OCI-M1 (cell line): ENCODE measurements around the gene SEMA3G.

Experiments used
- DNase-seq: peaks from one replicate; lab custom pipeline; 2025; lab: John Stamatoyannopoulos, UW

The SEMA3G gene

GRCh38 chr3:52479037-52479876, 34.4 kb upstream of the SEMA3G start:
- DNase-seq: no peak

DNA sequence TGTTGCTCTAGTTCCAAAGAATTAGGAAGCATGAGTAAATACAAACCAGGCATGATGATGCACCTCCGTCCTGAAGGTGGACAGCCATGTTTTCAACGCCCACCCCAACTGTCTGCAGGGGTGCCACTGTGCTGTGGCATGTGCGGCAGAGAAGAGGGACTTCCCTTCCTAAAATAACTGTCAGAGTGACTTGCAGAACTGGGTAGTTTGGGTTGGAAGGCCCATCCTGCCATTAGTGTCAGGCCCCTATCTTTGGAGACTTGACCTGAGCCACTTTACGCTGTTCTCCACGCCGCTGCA, 32.8 kb upstream of the SEMA3G start:
- no peak for DNase-seq

GRCh38 chr3:52477076-52477795, 32.3 kb upstream of the SEMA3G start:
- DNase-seq: no peak

- DNase-seq: no peak
Measured at GRCh38 chr3:52473026-52473425, 28.1 kb upstream of the SEMA3G start.

DNA sequence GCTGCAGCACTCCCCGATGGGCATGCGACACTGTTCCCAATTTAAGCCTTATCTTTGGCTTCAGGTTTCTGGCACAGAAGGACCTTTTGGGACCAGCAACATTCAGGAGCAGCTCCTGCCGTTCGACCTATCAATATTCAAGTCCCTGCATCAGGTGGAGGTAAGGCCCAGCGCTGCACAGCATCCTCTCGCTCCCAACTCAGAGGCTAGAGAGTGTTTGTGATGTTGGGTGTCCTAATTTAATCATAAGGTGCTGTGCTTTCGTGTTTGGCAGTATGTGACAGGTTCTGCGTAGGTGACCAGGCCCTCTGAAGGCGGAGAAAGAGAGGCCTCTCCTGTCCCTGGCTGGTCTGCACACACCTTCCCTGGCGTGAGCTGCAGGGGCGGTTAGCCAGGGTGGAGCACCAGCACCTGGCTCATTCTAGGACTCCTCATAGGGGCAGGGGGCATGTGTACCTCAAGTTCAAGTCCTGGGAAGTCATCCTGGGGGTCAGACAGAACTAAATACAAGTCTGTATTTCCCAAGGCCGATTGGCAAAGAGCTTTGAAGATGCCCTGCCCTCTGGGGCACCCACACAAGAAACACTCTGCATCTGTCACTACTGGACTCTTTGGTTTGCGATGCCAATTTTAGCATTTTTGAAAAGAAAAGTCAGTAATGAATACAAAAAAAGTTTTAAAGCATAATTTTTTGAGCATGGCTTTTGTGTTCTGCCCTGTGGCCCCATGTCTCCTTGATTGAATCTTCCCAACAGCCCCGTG, 27.5 kb upstream of the SEMA3G start:
- DNase-seq: no peak

DNA sequence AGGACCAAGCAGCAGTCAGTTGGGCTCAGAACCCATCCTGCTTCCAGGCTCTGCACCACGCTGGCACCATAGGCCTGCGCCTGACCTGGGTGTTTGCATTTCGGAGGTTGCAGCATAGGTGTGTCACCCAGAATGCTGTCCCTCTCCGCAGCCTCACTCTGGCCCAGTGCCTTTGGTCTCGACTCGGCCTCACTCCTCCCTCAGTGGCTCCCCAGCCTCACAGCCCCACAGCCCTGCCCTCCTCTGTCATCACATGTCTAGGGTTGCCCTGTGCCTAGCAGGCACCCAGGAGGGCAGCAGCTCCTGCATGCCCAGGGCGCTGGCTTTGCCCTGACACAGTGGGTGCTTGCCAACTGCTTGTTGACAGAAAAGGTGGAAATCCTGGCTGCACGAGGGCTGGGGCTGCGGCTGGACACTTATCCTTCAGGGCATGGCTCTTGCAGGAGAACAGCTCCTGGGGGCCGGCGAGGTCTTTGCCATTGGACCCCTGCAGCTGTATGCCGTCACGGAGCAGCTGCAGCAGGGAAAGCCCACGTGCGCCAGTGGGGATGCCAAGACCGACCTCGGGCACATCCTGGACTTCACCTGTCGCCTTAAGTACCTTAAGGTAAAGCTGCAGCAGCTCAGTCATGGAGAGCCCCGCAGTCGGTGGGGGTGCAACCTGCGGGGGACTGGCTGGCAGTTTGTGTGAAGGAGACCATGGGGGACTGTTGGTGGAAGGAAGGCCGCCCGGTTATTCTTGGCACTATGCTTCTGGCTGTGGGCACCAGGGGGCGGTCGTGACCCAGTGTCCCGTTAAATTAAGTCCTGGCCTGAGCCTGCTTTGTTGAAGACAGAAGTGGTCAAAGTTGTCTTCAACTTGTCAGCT, 26.7 kb upstream of the SEMA3G start:
- DNase-seq: peak; percentile 43

- DNase-seq: no peak
Measured at GRCh38 chr3:52470920-52471319, 26.0 kb upstream of the SEMA3G start.

DNA sequence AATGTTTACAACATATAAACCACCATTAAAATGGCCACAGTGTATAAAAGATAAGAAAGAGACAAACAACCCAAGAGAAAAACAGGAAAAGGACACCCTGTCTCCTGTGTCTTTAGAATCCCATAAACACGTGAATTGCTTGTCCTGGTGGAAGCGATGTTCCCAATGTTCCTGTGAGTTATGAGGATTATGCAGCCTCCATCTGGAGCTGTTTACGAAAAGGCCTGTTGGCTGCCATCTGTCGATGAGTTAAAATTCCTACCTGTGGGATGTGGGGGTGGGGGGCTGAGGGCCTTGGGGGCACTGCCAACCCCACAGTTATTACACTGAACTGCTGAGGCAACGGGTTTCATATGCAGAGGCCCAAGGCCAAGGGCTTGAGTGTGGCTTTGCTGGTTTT, 24.1 kb upstream of the SEMA3G start:
- DNase-seq: no peak

DNA sequence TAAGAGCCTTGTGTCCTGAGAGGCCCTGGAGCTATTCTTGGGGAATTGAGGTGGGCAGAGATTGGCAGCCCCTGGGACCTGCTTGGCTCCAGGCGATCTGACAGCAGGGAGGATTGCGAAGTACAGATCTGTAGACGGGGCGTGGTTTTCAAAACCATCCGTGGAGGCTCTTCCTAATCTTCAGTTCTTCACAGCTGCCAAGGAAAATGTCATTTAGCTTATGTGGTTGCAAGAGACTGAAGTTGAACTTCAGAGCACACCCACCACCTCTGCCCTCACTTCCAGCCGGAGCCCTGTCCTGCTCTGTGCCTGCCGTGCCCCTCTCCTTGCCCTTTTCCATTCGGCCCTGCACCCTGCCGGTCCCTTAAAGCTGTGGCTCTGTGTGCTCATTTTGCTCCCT, 23.4 kb upstream of the SEMA3G start:
- DNase-seq: no peak

- no peak for DNase-seq
Measured at GRCh38 chr3:52463416-52463815, 18.5 kb upstream of the SEMA3G start.

GRCh38 chr3:52461874-52462273, 17.0 kb upstream of the SEMA3G start:
- no peak for DNase-seq

DNA sequence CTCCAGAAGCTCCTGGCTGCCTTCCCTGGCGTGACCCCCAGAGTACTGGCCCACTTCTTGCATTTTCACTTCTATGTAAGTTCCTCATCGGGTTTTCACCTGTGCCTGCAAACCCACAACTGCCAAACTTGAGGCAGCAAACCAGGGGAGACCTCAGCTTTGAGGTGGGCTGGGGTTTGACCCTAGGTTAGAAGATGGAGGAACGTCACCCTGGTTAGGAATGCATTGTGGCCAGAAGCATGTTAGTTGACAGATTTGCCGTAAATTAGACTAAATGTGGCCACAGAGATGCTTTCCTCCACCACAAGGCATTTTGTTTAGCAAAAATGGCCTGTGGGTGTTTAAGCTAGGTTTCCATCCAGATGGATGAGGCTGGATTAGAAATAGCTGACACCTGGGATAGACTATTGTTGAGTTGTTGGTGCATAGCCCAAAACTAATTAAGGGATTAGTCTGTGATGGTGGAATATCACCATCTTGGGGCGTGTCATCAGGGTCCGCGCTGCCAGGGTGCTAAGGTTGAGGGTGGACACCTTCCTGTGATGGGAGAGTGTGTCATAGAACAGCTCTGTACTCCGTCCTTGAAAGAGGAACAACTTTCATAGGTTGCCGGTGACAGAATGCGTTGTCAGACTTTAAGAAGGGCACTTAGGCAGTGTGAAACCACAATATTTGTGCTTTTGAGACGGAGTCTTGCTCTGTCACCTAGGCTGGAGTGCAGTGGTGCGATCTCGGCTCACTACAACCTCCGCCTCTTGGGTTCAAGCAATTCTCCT, 14.1 kb upstream of the SEMA3G start:
- DNase-seq: no peak

DNA sequence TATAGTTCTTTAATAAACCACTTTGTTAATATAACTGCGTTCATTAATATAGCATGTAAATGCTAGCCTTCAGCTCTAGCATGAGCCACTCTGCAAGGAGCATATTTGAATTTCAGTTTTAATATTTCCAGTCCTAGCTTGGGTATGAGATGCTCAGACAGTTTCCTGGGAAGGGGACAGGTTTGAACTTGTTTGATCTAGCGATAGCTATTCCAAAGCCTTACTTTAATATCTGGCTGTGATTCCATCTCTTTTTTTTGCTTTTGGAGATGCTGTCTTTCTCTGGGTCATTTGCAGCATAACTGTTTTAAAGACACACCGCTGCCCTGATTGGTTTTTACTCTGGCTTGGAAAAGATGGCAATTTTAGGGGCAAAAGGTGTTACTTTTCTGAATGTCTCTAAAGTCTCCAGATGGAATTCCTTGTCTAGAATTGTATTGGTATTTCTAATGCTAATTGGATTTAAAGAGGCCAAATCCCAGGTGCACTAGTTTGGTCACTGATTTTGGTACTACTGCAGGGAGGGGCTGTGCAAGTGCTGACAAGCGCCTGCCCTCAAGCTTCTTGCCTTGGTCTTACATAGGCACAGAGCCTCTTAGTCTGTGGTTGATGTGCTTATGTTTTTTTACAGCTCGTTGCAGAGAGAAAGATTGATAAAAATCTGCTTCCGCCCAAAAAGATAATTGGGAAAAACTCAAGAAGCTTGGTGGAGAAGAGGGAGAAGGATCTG, 13.3 kb upstream of the SEMA3G start:
- no peak for DNase-seq

DNA sequence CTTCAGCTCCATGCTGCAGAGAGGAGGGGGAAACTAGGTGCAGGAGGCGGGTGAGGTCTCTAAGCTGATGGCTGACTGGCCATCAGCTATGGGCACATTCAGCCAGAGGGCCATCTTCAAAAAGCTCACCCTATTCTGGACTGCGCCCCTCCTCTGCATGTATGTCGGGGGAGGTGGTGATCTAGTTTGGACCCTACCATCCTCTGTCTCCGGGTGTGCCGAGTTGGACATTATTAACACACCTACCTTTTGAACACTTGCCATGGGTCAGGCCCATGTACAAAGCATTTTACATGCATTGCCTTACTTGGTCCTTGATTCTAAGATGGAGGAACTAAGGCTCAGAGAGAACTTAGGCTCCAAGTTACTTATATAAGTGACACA, 11.9 kb upstream of the SEMA3G start:
- DNase-seq: no peak

DNA sequence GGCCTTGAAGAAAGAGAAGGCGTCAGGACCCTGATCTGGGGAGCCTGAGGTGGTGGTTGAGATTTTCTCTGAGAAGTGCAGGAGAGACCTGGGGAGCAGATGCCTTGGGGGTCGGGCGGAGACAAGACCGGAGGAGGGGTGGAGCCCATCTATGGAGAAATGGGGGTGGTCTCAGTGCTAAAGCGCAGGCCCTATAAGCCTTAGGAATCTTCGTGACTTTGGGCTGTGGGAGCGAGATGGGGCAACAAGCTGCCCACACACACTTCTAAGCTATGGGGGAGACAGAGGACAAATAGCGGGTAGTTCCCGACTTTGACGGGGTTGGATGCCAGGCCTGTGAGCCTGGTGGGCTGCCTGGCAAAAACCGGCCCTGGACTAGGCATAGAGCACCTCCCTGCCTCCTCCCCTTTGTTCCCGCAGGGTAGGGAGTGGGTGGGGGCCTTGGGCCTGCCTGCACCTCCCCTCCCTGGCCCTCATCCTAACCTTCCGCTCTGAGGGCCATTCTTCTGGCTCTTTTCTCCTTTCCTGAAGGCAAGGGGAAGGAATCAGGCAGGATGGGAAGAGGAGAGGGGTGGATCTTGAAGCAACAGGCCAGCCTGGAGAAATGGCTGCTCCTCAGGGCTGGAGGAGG, 11.4 kb upstream of the SEMA3G start:
- no peak for DNase-seq

DNA sequence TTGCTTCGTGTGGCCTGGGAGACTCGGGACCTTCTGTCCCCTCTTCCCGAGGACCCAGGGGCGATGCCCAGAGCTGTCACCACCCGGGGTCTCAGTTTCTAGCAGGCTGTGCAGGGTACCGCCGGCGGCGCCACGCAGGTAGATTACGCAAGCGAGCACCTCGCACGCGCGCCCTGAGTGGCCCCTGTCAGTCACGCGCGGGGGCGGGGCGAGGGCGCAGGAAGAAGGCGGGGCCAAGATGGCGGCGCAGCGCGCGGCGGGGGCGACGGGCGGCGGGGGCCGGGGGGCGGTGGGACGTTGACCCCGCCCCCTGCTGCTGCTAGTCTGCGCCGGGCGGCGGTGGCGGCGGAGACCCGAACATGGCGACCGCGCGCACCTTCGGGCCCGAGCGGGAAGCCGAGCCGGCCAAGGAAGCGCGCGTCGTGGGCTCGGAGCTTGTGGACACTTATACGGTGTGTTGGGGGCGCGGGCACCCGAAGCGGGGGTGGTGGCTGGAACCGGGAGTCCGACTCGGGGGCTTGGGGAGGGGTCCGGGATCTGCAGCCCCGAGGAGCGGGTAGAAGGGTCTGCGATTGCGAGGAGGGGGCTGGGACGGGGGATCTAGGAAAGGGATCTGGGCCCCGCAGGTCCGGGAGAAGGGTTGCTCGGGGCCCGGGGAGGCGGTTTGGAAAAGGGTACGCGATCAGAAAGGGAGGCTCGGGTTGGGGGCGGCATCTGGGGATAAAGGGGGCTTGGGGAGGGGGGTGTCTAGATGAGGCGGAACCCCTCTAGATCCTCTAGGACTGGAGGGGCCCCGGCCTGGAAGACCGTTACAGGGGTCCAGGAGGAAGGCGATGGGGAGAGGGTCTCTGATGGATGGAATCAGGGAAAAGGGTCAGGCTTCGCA, 10.6 kb upstream of the SEMA3G start, which contains the start of gene NISCH:
Gene NISCH, plus strand, starts transcription at position 322 of the 886 bp plus-strand sequence. Its CDS starts 38 bp downstream, at position 360.
- DNase-seq: peak; percentile 88

GRCh38 chr3:52454938-52455282, 10.0 kb upstream of the SEMA3G start:
- no peak for DNase-seq

DNA sequence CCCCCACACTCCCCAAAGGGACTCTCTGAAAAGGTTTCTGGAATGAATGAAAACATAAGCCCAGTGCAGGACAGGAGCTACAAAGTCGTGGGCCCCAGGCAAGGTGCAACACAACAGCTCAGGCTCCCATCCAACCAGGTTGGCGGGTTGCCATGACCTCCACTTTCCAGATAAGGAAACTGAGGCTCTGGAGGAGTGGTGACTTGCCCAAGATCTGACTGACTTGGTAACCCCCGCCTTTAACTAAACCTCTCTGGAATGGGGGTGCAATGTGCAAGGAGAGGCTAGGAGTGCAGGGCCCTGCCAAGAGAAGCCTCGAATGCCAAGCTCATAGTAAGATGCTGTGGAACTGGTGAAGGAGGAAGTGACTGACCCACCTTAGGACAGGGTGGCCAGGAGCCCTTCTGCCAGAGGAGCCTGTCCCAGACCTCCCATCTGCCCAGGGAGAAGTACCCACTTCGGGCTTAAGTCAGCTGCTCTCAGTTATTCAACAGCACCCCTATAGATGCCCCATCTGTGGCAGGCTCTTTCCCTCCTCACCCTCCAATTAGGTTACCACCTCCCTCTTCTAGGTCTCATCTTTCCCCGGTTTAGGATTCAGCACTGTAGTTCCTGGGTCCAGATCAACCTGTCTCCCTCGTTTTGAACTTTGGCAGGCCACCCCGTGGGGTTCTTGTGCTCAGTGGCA, 9.5 kb upstream of the SEMA3G start:
- DNase-seq: peak; percentile 17
